ENCODE results near the gene GDF11. TPM values are rescaled to one million over a fixed set of nuclear protein-coding genes. Genes with fewer than 3 reads are reported as not detected.

The GDF11 gene
- total and polyA plus RNA-seq, 2 of the 4 experiments (the other 2 are of a cell fraction), result 2.7 to 12.9 TPM

Small RNAs within 50 kb of the gene (microRNA-seq; reads per million reads assigned to microRNA genes)
- gene AC009779.1 (ENCODE audit: insufficient read depth, insufficient read length) (not detected), gene RF00017 (ENCODE audit: insufficient read depth, insufficient read length) (not detected)

Small RNAs within 50 kb of the gene (small RNA-seq; reads per million reads assigned to genes)
- gene AC009779.1 (0 reads per million in 5 experiments), gene RF00017 (0 reads per million in 5 experiments)

Other genes starting within 250 kb of the GDF11 start
- not detected in 2 replicates for gene OR6C4, start 193.5 kb upstream of the GDF11 start, total RNA-seq (2012; rRNA removed)
- not detected in 2 replicates for gene OR6C4, start 193.5 kb upstream of the GDF11 start, polyA plus RNA-seq (2012; rRNA removed)
- not detected in 2 replicates for gene OR2AP1, start 170.7 kb upstream of the GDF11 start, total RNA-seq (2012; rRNA removed)
- not detected in 2 replicates for gene OR2AP1, start 170.7 kb upstream of the GDF11 start, polyA plus RNA-seq (2012; rRNA removed)
- gene OR10P1, start 106.2 kb upstream of the GDF11 start, total RNA-seq (2012; rRNA removed), result not detected in 2 replicates
- gene OR10P1, start 106.2 kb upstream of the GDF11 start, polyA plus RNA-seq (2012; rRNA removed), result not detected in 2 replicates
- 3.9 and 4.4 TPM in 2 replicates for gene ITGA7, start 35.2 kb upstream of the GDF11 start, total RNA-seq (2012; rRNA removed)
- gene ITGA7, start 35.2 kb upstream of the GDF11 start, polyA plus RNA-seq (2012; rRNA removed), result 13.9 and 15.7 TPM in 2 replicates
- gene BLOC1S1, start 27.1 kb upstream of the GDF11 start, total RNA-seq (2012; rRNA removed), result 128 and 158 TPM in 2 replicates
- gene BLOC1S1, start 27.1 kb upstream of the GDF11 start, polyA plus RNA-seq (2012; rRNA removed), result 280 and 285 TPM in 2 replicates
- gene RDH5, start 22.7 kb upstream of the GDF11 start, total RNA-seq (2012; rRNA removed), result 7.3 and 8.9 TPM in 2 replicates
- 18.8 and 21.0 TPM in 2 replicates for gene RDH5, start 22.7 kb upstream of the GDF11 start, polyA plus RNA-seq (2012; rRNA removed)
- gene CD63, start 14.1 kb upstream of the GDF11 start, total RNA-seq (2012; rRNA removed), result 995 and 1,796 TPM in 2 replicates
- gene CD63, start 14.1 kb upstream of the GDF11 start, polyA plus RNA-seq (2012; rRNA removed), result 1,398 and 1,518 TPM in 2 replicates
- 46.8 and 132 TPM in 2 replicates for gene SARNP, start 74.6 kb downstream of the GDF11 start, total RNA-seq (2012; rRNA removed)
- gene SARNP, start 74.6 kb downstream of the GDF11 start, polyA plus RNA-seq (2012; rRNA removed), result 99.6 and 103 TPM in 2 replicates
- 20.4 and 23.3 TPM in 2 replicates for gene ORMDL2, start 74.9 kb downstream of the GDF11 start, total RNA-seq (2012; rRNA removed)
- 38.6 and 39.7 TPM in 2 replicates for gene ORMDL2, start 74.9 kb downstream of the GDF11 start, polyA plus RNA-seq (2012; rRNA removed)
- 56.3 and 56.9 TPM in 2 replicates for gene DNAJC14, start 86.5 kb downstream of the GDF11 start, total RNA-seq (2012; rRNA removed)
- 13.3 and 19.8 TPM in 2 replicates for gene DNAJC14, start 86.5 kb downstream of the GDF11 start, polyA plus RNA-seq (2012; rRNA removed)
- gene MMP19, start 99.8 kb downstream of the GDF11 start, total RNA-seq (2012; rRNA removed), result 8.6 and 9.9 TPM in 2 replicates
- 34.3 and 34.7 TPM in 2 replicates for gene MMP19, start 99.8 kb downstream of the GDF11 start, polyA plus RNA-seq (2012; rRNA removed)
- 25.6 and 27.8 TPM in 2 replicates for gene PYM1, start 184.8 kb downstream of the GDF11 start, total RNA-seq (2012; rRNA removed)
- gene PYM1, start 184.8 kb downstream of the GDF11 start, polyA plus RNA-seq (2012; rRNA removed), result 26.5 and 27.3 TPM in 2 replicates
- 61.4 and 71.9 TPM in 2 replicates for gene DGKA, start 188.0 kb downstream of the GDF11 start, total RNA-seq (2012; rRNA removed)
- 75.1 and 75.8 TPM in 2 replicates for gene DGKA, start 188.0 kb downstream of the GDF11 start, polyA plus RNA-seq (2012; rRNA removed)
- 1.4 and 1.7 TPM in 2 replicates for gene PMEL, start 222.9 kb downstream of the GDF11 start, total RNA-seq (2012; rRNA removed)
- gene PMEL, start 222.9 kb downstream of the GDF11 start, polyA plus RNA-seq (2012; rRNA removed), result 5.8 and 5.9 TPM in 2 replicates
- gene CDK2, start 223.7 kb downstream of the GDF11 start, total RNA-seq (2012; rRNA removed), result 40.0 and 42.5 TPM in 2 replicates
- 61.7 and 101 TPM in 2 replicates for gene CDK2, start 223.7 kb downstream of the GDF11 start, polyA plus RNA-seq (2012; rRNA removed)
- gene RAB5B, start 231.0 kb downstream of the GDF11 start, total RNA-seq (2012; rRNA removed), result 54.4 and 56.5 TPM in 2 replicates
- gene RAB5B, start 231.0 kb downstream of the GDF11 start, polyA plus RNA-seq (2012; rRNA removed), result 85.6 and 99.2 TPM in 2 replicates

All from IMR-90 (cell line).